CD14-positive monocyte (primary cell): ENCODE data around the gene UBE2J2. TPM values are rescaled to one million over a fixed set of nuclear protein-coding genes. Genes with fewer than 3 reads are reported as not detected.

Experiments
- DNase-seq, 3 donors: peaks; one replicate each; pipeline ENCODE4 v3.0.0-alpha.2; 2011 to 2022
- H2AFZ ChIP-seq: 2 replicates; pipeline ENCODE4 v1.6.0; 2012; ENCODE audit warnings: mild to moderate bottlenecking, low read depth, low read length, inconsistent platforms; ENCODE audit not compliant: insufficient read depth, poor library complexity, severe bottlenecking
- H3K27ac ChIP-seq, 2 donors: 1 replicate in 1 of 2; 2 replicates in 1 of 2; pipeline ENCODE4 v1.5.1; 2012 to 2013; ENCODE audit warnings: low read length in 2 of 2, control low read depth in 1 of 2, inconsistent platforms in 1 of 2, low read depth in 1 of 2, mild to moderate bottlenecking in 1 of 2
- H3K27me3 ChIP-seq, 2 donors: one replicate each; pipeline versions ENCODE4 v1.6.0 to v1.6.1; 2011 to 2013; ENCODE audit warnings: low read length in 2 of 2; ENCODE audit not compliant: control insufficient read depth in 2 of 2, insufficient read depth in 2 of 2
- H3K36me3 ChIP-seq, 2 donors: replicated peaks in 1 of 2; 1 replicate in 1 of 2; 2 replicates in 1 of 2; pipeline versions ENCODE4 v1.5.1 to v1.6.1; 2012 to 2013; ENCODE audit warnings: low read length in 2 of 2, control low read depth in 1 of 2, inconsistent platforms in 1 of 2, mild to moderate bottlenecking in 1 of 2; ENCODE audit not compliant: insufficient read depth in 2 of 2, control insufficient read depth in 1 of 2
- H3K4me1 ChIP-seq, 2 donors: 1 replicate in 1 of 2; 2 replicates in 1 of 2; pipeline versions ENCODE4 v1.5.1 to v1.6.1; 2012 to 2013; ENCODE audit warnings: low read length in 2 of 2, control low read depth in 1 of 2, inconsistent platforms in 1 of 2, mild to moderate bottlenecking in 1 of 2, moderate library complexity in 1 of 2; ENCODE audit not compliant: insufficient read depth in 2 of 2, control insufficient read depth in 1 of 2
- H3K4me2 ChIP-seq: replicated peaks from 2 replicates; pipeline ENCODE3; 2012; ENCODE audit warnings: low read length, moderate library complexity, mild to moderate bottlenecking; ENCODE audit not compliant: poor library complexity, severe bottlenecking; ENCODE audit errors: extremely low read depth
- H3K4me3 ChIP-seq, 3 experiments: fragments of 200-600 bp in 1 of 3; sonication (generic) in 1 of 3; replicated peaks in 1 of 3; 1 replicate in 2 of 3; 2 replicates in 1 of 3; pipeline ENCODE4 v1.5.1; 2011 to 2013; ENCODE audit warnings: low read length in 3 of 3, mild to moderate bottlenecking in 3 of 3, control low read depth in 2 of 3, low read depth in 2 of 3, inconsistent platforms in 1 of 3, moderate library complexity in 1 of 3
- H3K79me2 ChIP-seq: 2 replicates; pipeline ENCODE4 v1.6.0; 2012; ENCODE audit warnings: mild to moderate bottlenecking, control low read depth, inconsistent platforms, low read length, moderate library complexity; ENCODE audit not compliant: insufficient read depth
- H3K9ac ChIP-seq: 2 replicates; pipeline ENCODE4 v1.6.0; 2017; ENCODE audit warnings: low read length, mild to moderate bottlenecking; ENCODE audit not compliant: insufficient read depth, poor library complexity, severe bottlenecking
- H3K9me3 ChIP-seq, 2 donors: replicated peaks in 1 of 2; 1 replicate in 1 of 2; 2 replicates in 1 of 2; pipeline versions ENCODE4 v1.5.1 to v1.6.1; 2012 to 2013; ENCODE audit warnings: low read length in 2 of 2, control low read depth in 1 of 2; ENCODE audit not compliant: control insufficient read depth in 1 of 2, insufficient read depth in 1 of 2
- H4K20me1 ChIP-seq: 2 replicates; pipeline ENCODE4 v1.6.0; 2012; ENCODE audit warnings: mild to moderate bottlenecking, low read length, control low read depth, moderate library complexity; ENCODE audit not compliant: insufficient read depth
- H3K27ac Mint-ChIP-seq, 7 donors: one replicate each; pipeline ENCODE4 v1.8.0; 2020; ENCODE audit warnings: mild to moderate bottlenecking in 7 of 7, mixed read lengths in 7 of 7, moderate library complexity in 6 of 7, inconsistent platforms in 2 of 7
- H3K27me3 Mint-ChIP-seq, 3 donors: one replicate each; pipeline ENCODE4 v1.8.0; 2021 to 2022; ENCODE audit warnings: low read depth in 3 of 3, mild to moderate bottlenecking in 3 of 3, mixed read lengths in 3 of 3, moderate library complexity in 3 of 3, inconsistent platforms in 1 of 3
- H3K36me3 Mint-ChIP-seq, 2 donors: one replicate each; pipeline ENCODE4 v1.8.0; 2020; ENCODE audit warnings: mixed read lengths in 2 of 2, inconsistent platforms in 1 of 2, mild to moderate bottlenecking in 1 of 2
- H3K4me1 Mint-ChIP-seq: one replicate; pipeline ENCODE4 v1.8.0; 2020; ENCODE audit warnings: mild to moderate bottlenecking, mixed read lengths
- H3K4me3 Mint-ChIP-seq, 2 donors: one replicate each; pipeline ENCODE4 v1.8.0; 2020; ENCODE audit warnings: mild to moderate bottlenecking in 2 of 2, mixed read lengths in 2 of 2, moderate library complexity in 1 of 2
- H3K9me3 Mint-ChIP-seq, 7 donors: one replicate each; pipeline ENCODE4 v1.8.0; 2020 to 2022; ENCODE audit warnings: mixed read lengths in 7 of 7, mild to moderate bottlenecking in 6 of 7, moderate library complexity in 6 of 7, inconsistent platforms in 2 of 7
- WGBS: methylation state at CpG from one replicate; pipeline ENCODE4 v1.1.5; 2013; ENCODE audit warnings: missing lambda C conversion rate; ENCODE audit not compliant: insufficient coverage; 5-methylcytosine and 5-hydroxymethylcytosine counted together
- intact Hi-C, 2 donors: fragments of 100-400 bp; cut with micrococcal nuclease; formaldehyde crosslinking; loops; one replicate each; pipeline versions ENCODE4 v1.15.0 to v1.15.1; 2023
- polyA plus RNA-seq, 3 donors: library from polyadenylated mRNA; depleted of rRNA in 1 of 3; unstranded in 2 of 3; stranded (reverse) in 1 of 3; fragments of 300-500 nt in 2 of 3; fragments of >200 nt in 1 of 3; fragmentation: Illumina TruSeq in 2 of 3; gene quantifications; 1 replicate in 2 of 3; 2 replicates in 1 of 3; pipeline ENCODE4 v1.2.3, GENCODE V29; 2012 to 2021
- TF ChIP-seq, protein P1 (sequence below): fragments of 200-600 bp; IDR thresholded peaks from one replicate; pipeline ENCODE4 v1.8.0; 2022; ENCODE audit warnings: antibody characterized with exemption, mild to moderate bottlenecking

UBE2J2 gene
- polyA plus RNA-seq, 3 donors, result 36.5 to 83.2 (median 72.1) TPM

DNA sequence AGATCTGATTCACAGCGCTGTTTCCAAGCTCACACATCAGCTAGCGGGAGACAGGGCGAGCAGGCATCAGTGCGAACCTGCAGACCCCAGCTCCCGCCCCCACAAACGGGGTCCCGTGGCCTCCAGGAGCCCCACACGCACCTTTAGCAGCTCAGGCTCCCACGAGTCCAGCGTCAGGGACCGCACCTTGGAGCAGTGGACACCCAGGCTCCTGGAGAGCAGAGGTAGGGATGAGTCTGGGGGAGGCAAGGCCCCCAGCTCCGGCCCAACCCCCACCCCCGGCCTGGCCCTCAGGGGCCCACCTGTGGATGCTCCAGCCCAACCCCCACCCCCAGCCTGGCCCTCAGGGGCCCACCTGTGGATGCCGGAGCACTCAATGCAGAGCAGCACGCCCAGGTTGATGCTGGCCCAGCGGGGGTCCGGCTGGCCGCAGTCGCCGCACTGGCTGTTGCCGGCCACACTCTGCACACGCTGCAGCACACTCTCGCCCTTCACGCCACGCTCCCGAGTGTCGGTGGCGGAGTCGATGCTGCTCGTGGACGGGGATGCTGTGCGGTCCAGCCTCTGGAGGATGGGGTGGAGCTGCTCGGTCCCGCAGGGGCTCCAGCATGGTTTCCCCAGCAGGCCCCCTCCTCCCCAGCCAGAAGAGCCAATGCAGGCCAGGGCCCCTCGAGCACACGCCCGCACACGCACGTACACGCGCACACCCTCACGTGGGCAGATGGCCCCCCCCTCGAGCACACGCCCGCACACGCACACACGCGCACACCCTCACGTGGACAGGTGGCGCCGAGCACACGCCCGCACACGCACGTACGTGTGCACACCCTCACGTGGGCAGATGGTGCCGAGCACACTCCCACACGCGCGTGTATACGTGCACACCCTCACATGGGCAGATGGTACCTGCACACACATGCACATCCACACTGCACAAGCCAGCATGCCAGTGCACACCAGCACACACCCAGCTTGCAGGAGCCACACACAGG lies 22.7 kb upstream of the UBE2J2 start:
- peaks cover 0 to 2% (median 1%) of the 10 kb centered on the region in 3 donors for H3K27me3 Mint-ChIP-seq
- TF ChIP-seq, protein P1, sequence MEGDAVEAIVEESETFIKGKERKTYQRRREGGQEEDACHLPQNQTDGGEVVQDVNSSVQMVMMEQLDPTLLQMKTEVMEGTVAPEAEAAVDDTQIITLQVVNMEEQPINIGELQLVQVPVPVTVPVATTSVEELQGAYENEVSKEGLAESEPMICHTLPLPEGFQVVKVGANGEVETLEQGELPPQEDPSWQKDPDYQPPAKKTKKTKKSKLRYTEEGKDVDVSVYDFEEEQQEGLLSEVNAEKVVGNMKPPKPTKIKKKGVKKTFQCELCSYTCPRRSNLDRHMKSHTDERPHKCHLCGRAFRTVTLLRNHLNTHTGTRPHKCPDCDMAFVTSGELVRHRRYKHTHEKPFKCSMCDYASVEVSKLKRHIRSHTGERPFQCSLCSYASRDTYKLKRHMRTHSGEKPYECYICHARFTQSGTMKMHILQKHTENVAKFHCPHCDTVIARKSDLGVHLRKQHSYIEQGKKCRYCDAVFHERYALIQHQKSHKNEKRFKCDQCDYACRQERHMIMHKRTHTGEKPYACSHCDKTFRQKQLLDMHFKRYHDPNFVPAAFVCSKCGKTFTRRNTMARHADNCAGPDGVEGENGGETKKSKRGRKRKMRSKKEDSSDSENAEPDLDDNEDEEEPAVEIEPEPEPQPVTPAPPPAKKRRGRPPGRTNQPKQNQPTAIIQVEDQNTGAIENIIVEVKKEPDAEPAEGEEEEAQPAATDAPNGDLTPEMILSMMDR, result no peak
- no peak for DNase-seq
- H2AFZ ChIP-seq, result no peak overlapping the region
- peaks cover 0 to 2% (median 0%) of the 10 kb centered on the region in 7 donors for H3K9me3 Mint-ChIP-seq
- H3K27ac Mint-ChIP-seq, result peak overlapping the region in 1 of 7 donors; percentile 50
- H3K36me3 ChIP-seq, result peaks cover 25 to 39% of the 10 kb centered on the region in 2 donors
- peaks cover 4% of the 10 kb centered on the region for H4K20me1 ChIP-seq
- H3K27me3 ChIP-seq, result no peaks in the 10 kb centered on the region
- H3K9me3 ChIP-seq, result no peaks in the 10 kb centered on the region
- H3K4me1 Mint-ChIP-seq, result no peaks in the 10 kb centered on the region
- H3K27ac ChIP-seq, result no peak overlapping the region
- intact Hi-C loops, result no loop called here
- no peak overlapping the region for H3K9ac ChIP-seq
- WGBS, result 97% methylated on average over 55 of the region's 62 CpGs
- no peak overlapping the region for H3K4me2 ChIP-seq
- H3K4me3 Mint-ChIP-seq, result no peak overlapping the region
- peaks cover 2 to 26% of the 10 kb centered on the region in 2 donors for H3K36me3 Mint-ChIP-seq
- no peaks in the 10 kb centered on the region for H3K4me1 ChIP-seq
- H3K4me3 ChIP-seq, result no peak overlapping the region
- no peaks in the 10 kb centered on the region for H3K79me2 ChIP-seq

DNA sequence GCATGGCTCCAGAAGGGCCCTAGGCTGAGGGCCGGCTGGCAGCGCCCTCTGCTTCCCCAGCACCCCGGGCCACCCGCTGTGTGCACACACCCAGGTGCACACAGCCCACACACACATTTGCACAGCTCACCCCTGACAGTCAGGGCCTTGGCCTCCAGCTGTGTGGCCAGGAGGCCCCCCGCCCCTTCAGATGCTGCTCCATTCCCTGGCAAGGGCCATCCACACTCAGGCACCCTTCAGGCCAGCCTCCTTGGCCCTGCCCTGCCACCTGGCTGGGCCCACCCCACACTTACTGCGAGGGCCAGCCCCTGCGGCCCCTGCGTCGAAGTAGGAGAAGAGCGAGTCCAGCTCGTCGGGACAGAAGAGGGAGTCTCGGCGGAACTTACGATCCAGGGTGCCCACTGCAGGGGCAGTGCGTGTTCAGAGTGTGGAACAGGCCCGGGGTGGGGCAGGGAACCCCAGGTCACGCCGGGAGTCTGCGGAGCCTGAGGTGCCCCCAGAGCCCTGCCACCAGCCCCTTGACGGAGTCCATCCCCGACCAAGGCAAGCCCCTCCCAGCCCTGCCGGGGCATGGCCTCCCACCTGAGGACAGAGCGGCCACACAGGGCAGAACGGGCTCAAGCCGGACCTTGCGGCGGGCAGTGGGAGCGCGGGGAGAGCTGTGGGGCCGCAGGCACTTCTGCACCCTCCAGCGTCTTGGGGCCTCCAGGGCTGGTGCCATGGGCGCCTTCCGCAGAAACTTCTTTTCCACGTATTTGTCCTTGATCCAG lies 21.7 kb upstream of the UBE2J2 start:
- Histone ChIP-seq H3K9me3 (no peaks in the 10 kb centered on the region), H4K20me1 (no peaks in the 10 kb centered on the region), H3K27me3 (no peaks in the 10 kb centered on the region), H2AFZ (no peak overlapping the region), H3K27ac (no peak overlapping the region), H3K4me1 (no peaks in the 10 kb centered on the region), H3K36me3 (peaks cover 25 to 39% of the 10 kb centered on the region in 2 donors), H3K79me2 (no peaks in the 10 kb centered on the region), H3K4me2 (no peak overlapping the region), H3K4me3 (no peak overlapping the region), H3K9ac (no peak overlapping the region)
- TF ChIP-seq, protein P1, result no peak
- no peak for DNase-seq
- Mint-ChIP-seq H3K27ac (no peak overlapping the region), H3K9me3 (peaks cover 0 to 2% (median 0%) of the 10 kb centered on the region in 7 donors), H3K4me1 (no peaks in the 10 kb centered on the region), H3K4me3 (no peak overlapping the region), H3K36me3 (peaks cover 2 to 26% of the 10 kb centered on the region in 2 donors), H3K27me3 (no peaks in the 10 kb centered on the region)
- intact Hi-C loops, result no loop called here
- 98% methylated on average over 29 of the region's 35 CpGs for WGBS
